Mucosa of descending colon (tissue), 3 donors: ENCODE measurements around the gene DCAF17. TPM values are rescaled to one million over a fixed set of nuclear protein-coding genes. Genes with fewer than 3 reads are reported as not detected.

ENCODE experiments used
- ATAC-seq: fragments of 200-7000 bp; cut with Tn5 transposase; one replicate; pipeline ENCODE4 v1.9.1; 2020; ENCODE audit warnings: mild to moderate bottlenecking, moderate library complexity
- DNase-seq, 3 donors: peaks; one replicate each; pipeline ENCODE4 v3.0.0-alpha.2; 2020
- H3K36me3 ChIP-seq: fragments of 200-600 bp; one replicate; pipeline ENCODE4 v1.8.0; 2021; ENCODE audit warnings: low read depth, mild to moderate bottlenecking
- H3K4me1 ChIP-seq: fragments of 200-600 bp; one replicate; pipeline ENCODE4 v1.8.0; 2021; ENCODE audit warnings: low read depth, mild to moderate bottlenecking
- H3K4me3 ChIP-seq: fragments of 200-600 bp; one replicate; pipeline ENCODE4 v1.8.0; 2021; ENCODE audit warnings: mild to moderate bottlenecking
- H3K9me3 ChIP-seq: fragments of 200-600 bp; one replicate; pipeline ENCODE4 v1.8.0; 2021; ENCODE audit warnings: mild to moderate bottlenecking
- CTCF ChIP-seq: fragments of 200-600 bp; IDR thresholded peaks from one replicate; pipeline ENCODE4 v1.8.0; 2022; ENCODE audit warnings: antibody characterized with exemption, mild to moderate bottlenecking
- intact Hi-C, 2 donors: fragments of 100-400 bp; cut with DNase I in 1 of 2; cut with micrococcal nuclease in 1 of 2; formaldehyde crosslinking; loops; one replicate each; pipeline versions ENCODE4 v1.11.0 to v1.11.1; 2022; cut with DNase I, micrococcal nuclease
- total RNA-seq, 3 donors: library from RNA; stranded (reverse); fragmentation: NEBNext Ultra II Directional in 2 of 3; extraction: Animal tissue kit (Norgen Biotek cat#: 25700) in 2 of 3; gene quantifications; one replicate each; pipeline versions ENCODE4 v1.2.1 to v1.2.4, GENCODE V29; 2021 to 2023
- donor health status: DM: no; HTN: no; CAD: no; lungs with moderate emphysema.
- donor health status: DM: no; HTN: no; CAD: no.
- donor health status: DM: no; HTN: yes; CAD: no.

The DCAF17 gene
- total RNA-seq, 3 donors from 2014 or later: 12.0 to 21.5 (median 14.2) TPM

- H3K9me3 ChIP-seq: no peaks in the 10 kb centered on the region
- no peaks in the 10 kb centered on the region for H3K4me1 ChIP-seq
- H3K36me3 ChIP-seq: no peaks in the 10 kb centered on the region
- ATAC-seq (no peak), DNase-seq (no peak)
- intact Hi-C loops: no loop called here
- H3K4me3 ChIP-seq: no peak overlapping the region
- TF ChIP-seq CTCF: no peak
These were observed 48.3 kb downstream of the DCAF17 start for GRCh38 chr2:171482308-171482707.

- ATAC-seq: no peak
- no peaks in the 10 kb centered on the region for H3K36me3 ChIP-seq
- intact Hi-C loops: no loop called here
These were observed 48.9 kb downstream of the DCAF17 start for GRCh38 chr2:171482877-171483276.

GRCh38 chr2:171483793-171484192 lies 49.8 kb downstream of the DCAF17 start:
- no peak for TF ChIP-seq CTCF
- Histone ChIP-seq H3K4me1 (peaks cover 4% of the 10 kb centered on the region), H3K36me3 (no peaks in the 10 kb centered on the region), H3K4me3 (no peak overlapping the region), H3K9me3 (no peaks in the 10 kb centered on the region)
- no peak for ATAC-seq
- DNase-seq: no peak
- intact Hi-C loops: no loop called here

More at GRCh38 chr2:171482877-171483276, 48.9 kb downstream of the DCAF17 start:
- Histone ChIP-seq H3K4me3 (no peak overlapping the region), H3K4me1 (no peaks in the 10 kb centered on the region), H3K9me3 (no peaks in the 10 kb centered on the region)
- no peak for TF ChIP-seq CTCF
- DNase-seq: no peak

GRCh38 chr2:171485116-171485515 lies 51.1 kb downstream of the DCAF17 start:
- Histone ChIP-seq H3K4me3 (no peak overlapping the region), H3K4me1 (peaks cover 4% of the 10 kb centered on the region), H3K9me3 (no peaks in the 10 kb centered on the region), H3K36me3 (no peaks in the 10 kb centered on the region)
- no peak for DNase-seq
- no peak for ATAC-seq
- intact Hi-C loops: no loop called here
- TF ChIP-seq CTCF: no peak

GRCh38 chr2:171487201-171487600 lies 53.2 kb downstream of the DCAF17 start:
- Histone ChIP-seq H3K36me3 (no peaks in the 10 kb centered on the region), H3K4me3 (no peak overlapping the region), H3K9me3 (no peaks in the 10 kb centered on the region), H3K4me1 (peaks cover 4% of the 10 kb centered on the region)
- intact Hi-C loops: no loop called here
- TF ChIP-seq CTCF: no peak
- DNase-seq: no peak
- no peak for ATAC-seq

- intact Hi-C loops: no loop called here
- H3K4me1 ChIP-seq: peaks cover 4% of the 10 kb centered on the region
- no peak for TF ChIP-seq CTCF
- DNase-seq (peak; percentile 57 to 94 (median 70)), ATAC-seq (peak; percentile 64)
- no peaks in the 10 kb centered on the region for H3K9me3 ChIP-seq
- no peak overlapping the region for H3K4me3 ChIP-seq
- no peaks in the 10 kb centered on the region for H3K36me3 ChIP-seq
These were observed 53.8 kb downstream of the DCAF17 start for GRCh38 chr2:171487803-171488259.
